Measurements from ENCODE around the gene CELF2. TPM values are rescaled to one million over a fixed set of nuclear protein-coding genes. Genes with fewer than 3 reads are reported as not detected.

The CELF2 gene
- total RNA-seq, 1 donor from 2014 or later, result 110 TPM

DNA sequence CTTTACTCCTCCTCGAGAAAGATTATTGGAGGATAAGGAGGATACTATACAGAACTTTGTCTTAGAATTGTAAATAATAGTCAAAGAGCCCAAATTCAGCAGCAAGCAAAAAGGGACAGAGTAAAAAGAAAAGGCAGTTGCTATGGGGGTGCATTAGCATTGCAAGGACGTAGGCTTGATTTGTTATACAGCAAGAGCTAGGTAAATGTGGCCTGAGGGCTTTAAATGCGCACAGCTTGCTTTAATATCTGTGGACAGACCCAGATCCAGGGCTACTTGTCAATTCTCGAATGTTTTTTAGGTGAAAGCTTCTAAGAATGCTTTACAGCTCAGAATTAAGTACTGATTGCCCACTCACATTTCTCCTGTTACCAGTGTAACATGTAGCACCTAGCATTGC, 58.5 kb downstream of the CELF2 start:
- intact Hi-C loops (cut with DNase I), result no loop called here
- no peak overlapping the region for H3K27ac ChIP-seq
- peaks cover 24% of the 10 kb centered on the region for H3K4me1 ChIP-seq
- TF ChIP-seq, protein P1, sequence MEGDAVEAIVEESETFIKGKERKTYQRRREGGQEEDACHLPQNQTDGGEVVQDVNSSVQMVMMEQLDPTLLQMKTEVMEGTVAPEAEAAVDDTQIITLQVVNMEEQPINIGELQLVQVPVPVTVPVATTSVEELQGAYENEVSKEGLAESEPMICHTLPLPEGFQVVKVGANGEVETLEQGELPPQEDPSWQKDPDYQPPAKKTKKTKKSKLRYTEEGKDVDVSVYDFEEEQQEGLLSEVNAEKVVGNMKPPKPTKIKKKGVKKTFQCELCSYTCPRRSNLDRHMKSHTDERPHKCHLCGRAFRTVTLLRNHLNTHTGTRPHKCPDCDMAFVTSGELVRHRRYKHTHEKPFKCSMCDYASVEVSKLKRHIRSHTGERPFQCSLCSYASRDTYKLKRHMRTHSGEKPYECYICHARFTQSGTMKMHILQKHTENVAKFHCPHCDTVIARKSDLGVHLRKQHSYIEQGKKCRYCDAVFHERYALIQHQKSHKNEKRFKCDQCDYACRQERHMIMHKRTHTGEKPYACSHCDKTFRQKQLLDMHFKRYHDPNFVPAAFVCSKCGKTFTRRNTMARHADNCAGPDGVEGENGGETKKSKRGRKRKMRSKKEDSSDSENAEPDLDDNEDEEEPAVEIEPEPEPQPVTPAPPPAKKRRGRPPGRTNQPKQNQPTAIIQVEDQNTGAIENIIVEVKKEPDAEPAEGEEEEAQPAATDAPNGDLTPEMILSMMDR (IDR thresholded peaks at IDR 0.05), result no peak
- no peaks in the 10 kb centered on the region for H3K36me3 ChIP-seq
- H3K27me3 ChIP-seq, result no peaks in the 10 kb centered on the region
- no peaks in the 10 kb centered on the region for H3K9me3 ChIP-seq
- no peak overlapping the region for H3K4me3 ChIP-seq
- DNase-seq (no peak), ATAC-seq (no peak)

DNA sequence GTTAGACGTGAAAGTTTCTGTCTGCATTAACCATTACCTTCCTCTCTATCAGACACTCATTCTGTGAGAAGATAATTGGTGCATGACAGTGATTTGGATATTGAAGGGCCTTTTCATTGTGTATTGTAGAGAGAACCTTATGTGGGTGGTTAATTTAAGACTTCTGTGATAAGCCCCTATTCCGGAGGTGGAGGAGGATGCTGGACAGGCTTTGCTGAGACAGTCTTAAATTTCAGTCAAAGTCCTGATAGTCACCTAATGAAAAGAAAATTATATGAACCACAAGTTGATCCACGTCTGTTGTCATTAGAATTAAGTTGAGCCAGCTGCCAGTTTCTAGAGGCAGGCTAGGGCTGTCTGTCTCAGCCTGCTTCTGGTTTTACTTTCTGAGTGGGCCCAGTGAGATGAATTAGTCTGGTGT, 62.9 kb downstream of the CELF2 start:
- intact Hi-C loops (cut with DNase I), result no loop called here

DNA sequence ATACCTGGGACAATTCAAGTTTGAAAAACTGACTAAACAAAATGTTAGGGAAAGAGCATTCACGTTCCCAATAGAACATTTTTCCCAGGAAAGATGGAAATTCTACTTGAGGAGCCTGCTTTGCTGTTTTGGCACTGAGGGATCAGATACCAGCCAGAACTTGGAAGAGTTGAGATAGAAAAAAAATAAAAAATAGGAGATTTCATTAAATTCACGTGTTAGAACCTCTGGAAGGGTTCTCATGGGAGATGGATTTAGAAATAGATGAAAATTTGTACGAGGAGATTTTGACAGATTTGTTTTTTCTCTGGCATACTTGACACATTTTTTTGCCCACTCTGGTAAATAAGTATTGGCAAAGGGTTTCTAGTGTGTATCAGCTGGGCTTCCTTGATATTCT, 63.7 kb downstream of the CELF2 start:
- TF ChIP-seq, protein P1 (IDR thresholded peaks at IDR 0.05), result no peak
- no peaks in the 10 kb centered on the region for H3K36me3 ChIP-seq
- peaks cover 22% of the 10 kb centered on the region for H3K4me1 ChIP-seq
- H3K4me3 ChIP-seq, result no peak overlapping the region
- intact Hi-C loops (cut with DNase I), result no loop called here
- DNase-seq (no peak), ATAC-seq (no peak)
- no peak overlapping the region for H3K27ac ChIP-seq
- no peaks in the 10 kb centered on the region for H3K9me3 ChIP-seq
- H3K27me3 ChIP-seq, result no peaks in the 10 kb centered on the region

More for the DNA sequence above, 62.9 kb downstream of the CELF2 start:
- Histone ChIP-seq H3K9me3 (no peaks in the 10 kb centered on the region), H3K27ac (no peak overlapping the region), H3K4me3 (no peak overlapping the region), H3K4me1 (peaks cover 22% of the 10 kb centered on the region), H3K36me3 (no peaks in the 10 kb centered on the region), H3K27me3 (no peaks in the 10 kb centered on the region)
- no peak for ATAC-seq
- TF ChIP-seq, protein P1 (IDR thresholded peaks at IDR 0.05), result no peak
- DNase-seq, result no peak

DNA sequence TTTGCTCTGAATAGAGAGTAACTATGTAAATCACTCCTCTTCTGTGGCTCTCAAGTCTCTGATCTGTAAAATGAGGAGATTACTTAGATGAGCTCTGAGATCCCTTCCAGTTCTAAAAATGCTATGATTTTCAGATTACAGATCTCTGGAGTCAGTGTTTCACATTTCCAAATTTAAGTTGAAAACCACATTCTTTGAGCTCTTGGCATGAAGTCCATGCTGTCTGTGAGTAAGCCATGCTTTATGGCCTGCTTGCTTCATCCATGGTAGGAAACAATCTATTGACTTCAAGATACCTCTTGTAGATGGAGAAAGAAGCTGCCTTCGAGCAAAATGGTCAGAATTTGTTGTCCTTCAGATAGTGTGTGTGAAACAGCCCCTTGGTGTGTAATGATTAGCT, 64.9 kb downstream of the CELF2 start:
- DNase-seq (no peak), ATAC-seq (no peak)
- TF ChIP-seq, protein P1 (IDR thresholded peaks at IDR 0.05), result no peak
- H3K36me3 ChIP-seq, result no peaks in the 10 kb centered on the region
- H3K4me1 ChIP-seq, result peaks cover 22% of the 10 kb centered on the region
- no peaks in the 10 kb centered on the region for H3K9me3 ChIP-seq
- no peak overlapping the region for H3K4me3 ChIP-seq
- intact Hi-C loops (cut with DNase I), result no loop called here
- H3K27ac ChIP-seq, result no peak overlapping the region
- H3K27me3 ChIP-seq, result no peaks in the 10 kb centered on the region

DNA sequence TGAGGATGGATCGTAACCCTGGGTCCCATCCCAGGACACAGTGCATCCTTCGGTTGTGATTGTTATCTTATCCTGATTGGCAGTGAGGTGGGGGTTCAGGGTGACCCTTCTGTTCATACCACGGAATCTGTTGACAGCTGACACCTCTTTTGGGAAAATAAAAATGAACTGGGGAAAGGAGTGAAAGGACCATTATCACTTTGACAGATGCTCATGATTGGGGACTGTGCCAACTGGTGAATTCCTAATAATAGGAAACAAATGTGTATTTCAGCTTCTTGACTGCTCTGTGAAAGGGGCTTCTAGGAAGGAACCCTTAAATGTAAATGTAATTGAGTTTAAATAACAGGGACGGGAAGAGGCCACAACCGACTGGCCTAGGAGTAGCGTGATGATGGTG, 65.4 kb downstream of the CELF2 start:
- TF ChIP-seq, protein P1 (IDR thresholded peaks at IDR 0.05), result no peak

DNA sequence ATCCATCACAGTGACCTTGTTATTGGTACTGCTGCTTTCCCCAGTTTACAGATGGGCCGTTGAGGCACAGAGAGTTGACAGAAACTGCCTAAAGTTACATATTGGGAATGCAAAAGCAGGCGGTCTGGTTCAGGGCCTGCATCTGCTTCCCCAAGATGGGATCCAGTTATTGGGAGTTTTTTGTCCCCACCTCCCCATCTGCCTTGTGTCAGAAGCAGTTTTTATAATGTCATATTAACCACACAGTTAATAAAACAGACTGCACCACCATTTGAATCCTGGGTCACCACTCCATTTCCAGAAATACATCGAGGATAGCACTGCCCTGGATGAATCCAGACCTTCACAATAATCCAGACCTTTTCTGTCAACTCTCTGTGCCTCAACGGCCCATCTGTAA, 67.9 kb downstream of the CELF2 start:
- no peak for DNase-seq
- no peaks in the 10 kb centered on the region for H3K27me3 ChIP-seq
- intact Hi-C loops (cut with DNase I), result no loop called here
- TF ChIP-seq, protein P1 (IDR thresholded peaks at IDR 0.05), result no peak
- H3K27ac ChIP-seq, result no peak overlapping the region
- no peak for ATAC-seq
- no peaks in the 10 kb centered on the region for H3K36me3 ChIP-seq
- H3K9me3 ChIP-seq, result no peaks in the 10 kb centered on the region
- H3K4me1 ChIP-seq, result peaks cover 17% of the 10 kb centered on the region
- H3K4me3 ChIP-seq, result no peak overlapping the region

More for the DNA sequence above, 65.4 kb downstream of the CELF2 start:
- no peak for ATAC-seq
- Histone ChIP-seq H3K27ac (no peak overlapping the region), H3K9me3 (no peaks in the 10 kb centered on the region), H3K36me3 (no peaks in the 10 kb centered on the region), H3K4me1 (peaks cover 22% of the 10 kb centered on the region), H3K27me3 (no peaks in the 10 kb centered on the region), H3K4me3 (no peak overlapping the region)
- intact Hi-C loops (cut with DNase I), result no loop called here
- no peak for DNase-seq
